Loucy (cell line): ENCODE data around the gene FAM120B.

Source experiments
- CTCF ChIP-seq: fragments of 200-600 bp; sonication (generic); conservative IDR thresholded peaks from 2 replicates; pipeline ENCODE4 v1.5.1; 2014; ENCODE audit warnings: mild to moderate bottlenecking, antibody characterized with exemption, low read length
- EZH2phosphoT487 ChIP-seq: fragments of 200-600 bp; IDR thresholded peaks from 2 replicates; pipeline ENCODE4 v1.6.1; 2018; ENCODE audit warnings: antibody characterized with exemption, mild to moderate bottlenecking, moderate library complexity, borderline replicate concordance

GRCh38 chr6:170368544-170368943 lies 62.0 kb downstream of the FAM120B start:
- TF ChIP-seq CTCF, result no peak
- TF ChIP-seq EZH2phosphoT487, result no peak
